Smooth muscle cell (in vitro differentiated cells): ENCODE data around the gene PLOD1. TPM values are rescaled to one million over a fixed set of nuclear protein-coding genes. Genes with fewer than 3 reads are reported as not detected.
"Not testable (repeated sequence)": the region's sequence is repeated elsewhere in the genome, so short reads cannot be mapped to it uniquely, and the experiment has no call there.

Source experiments
- DNase-seq: peaks from one replicate; lab custom pipeline; 2025; ENCODE audit not compliant: unreplicated experiment; lab: John Stamatoyannopoulos, UW
- H2AFZ ChIP-seq: fragments of 200-600 bp; sonication (generic); 2 replicates; pipeline ENCODE4 v1.6.0; 2016; ENCODE audit warnings: antibody characterized with exemption, low read depth, mild to moderate bottlenecking
- H3F3A ChIP-seq: fragments of 200-600 bp; sonication (generic); 2 replicates; pipeline ENCODE4 v1.6.0; 2017; ENCODE audit warnings: antibody characterized with exemption, low read depth
- H3K27ac ChIP-seq: fragments of 200-600 bp; sonication (generic); 2 replicates; pipeline ENCODE4 v1.5.1; 2016; ENCODE audit warnings: low read depth, mild to moderate bottlenecking
- H3K27me3 ChIP-seq: fragments of 200-600 bp; sonication (generic); 2 replicates; pipeline ENCODE4 v1.6.1; 2016; ENCODE audit warnings: low read depth, mild to moderate bottlenecking
- H3K36me3 ChIP-seq: fragments of 200-600 bp; sonication (generic); 2 replicates; pipeline ENCODE4 v1.5.1; 2016; ENCODE audit warnings: low read depth
- H3K4me1 ChIP-seq: fragments of 200-600 bp; sonication (generic); 2 replicates; pipeline ENCODE4 v1.5.1; 2016; ENCODE audit warnings: low read depth
- H3K4me2 ChIP-seq: fragments of 200-600 bp; sonication (generic); 2 replicates; pipeline ENCODE4 v1.6.0; 2016; ENCODE audit warnings: mild to moderate bottlenecking
- H3K4me3 ChIP-seq: fragments of 200-600 bp; sonication (generic); 2 replicates; pipeline ENCODE4 v1.5.1; 2016; ENCODE audit warnings: mild to moderate bottlenecking
- H3K79me2 ChIP-seq: fragments of 200-600 bp; sonication (generic); 2 replicates; pipeline ENCODE4 v1.6.0; 2016; ENCODE audit warnings: low read depth, mild to moderate bottlenecking
- H3K9ac ChIP-seq: fragments of 200-600 bp; sonication (generic); 2 replicates; pipeline ENCODE4 v1.6.0; 2016; ENCODE audit warnings: low read depth
- H3K9me3 ChIP-seq: fragments of 200-600 bp; sonication (generic); replicated peaks from 2 replicates; pipeline ENCODE4 v1.5.1; 2016; ENCODE audit warnings: low read depth
- H4K20me1 ChIP-seq: fragments of 200-600 bp; sonication (generic); 2 replicates; pipeline ENCODE4 v1.6.0; 2016; ENCODE audit warnings: low read depth
- WGBS: methylation state at CpG from one replicate; pipeline ENCODE4 v1.1.7; 2016; ENCODE audit warnings: low lambda C conversion rate; 5-methylcytosine and 5-hydroxymethylcytosine counted together
- polyA plus RNA-seq: library from polyadenylated mRNA; unstranded; fragments of >200 nt; fragmentation: Nextera tagmentation; extraction: Ambion mirVana; gene quantifications from 2 replicates; pipeline ENCODE4 v1.2.1, GENCODE V29; 2016
- total RNA-seq: library from RNA; depleted of rRNA; stranded (reverse); fragments of >200 nt; gene quantifications from 2 replicates; pipeline ENCODE4 v1.2.3, GENCODE V29; 2014
- TF ChIP-seq, protein P1 (sequence below): fragments of 200-600 bp; sonication (generic); IDR thresholded peaks from 2 replicates; pipeline ENCODE4 v1.5.1; 2017; ENCODE audit warnings: borderline replicate concordance, mild to moderate bottlenecking, antibody characterized with exemption; ENCODE audit not compliant: insufficient read depth, poor library complexity, severe bottlenecking

PLOD1 gene
- total and polyA plus RNA-seq, 2 experiments from 2014 or later: 292 to 559 TPM

DNA sequence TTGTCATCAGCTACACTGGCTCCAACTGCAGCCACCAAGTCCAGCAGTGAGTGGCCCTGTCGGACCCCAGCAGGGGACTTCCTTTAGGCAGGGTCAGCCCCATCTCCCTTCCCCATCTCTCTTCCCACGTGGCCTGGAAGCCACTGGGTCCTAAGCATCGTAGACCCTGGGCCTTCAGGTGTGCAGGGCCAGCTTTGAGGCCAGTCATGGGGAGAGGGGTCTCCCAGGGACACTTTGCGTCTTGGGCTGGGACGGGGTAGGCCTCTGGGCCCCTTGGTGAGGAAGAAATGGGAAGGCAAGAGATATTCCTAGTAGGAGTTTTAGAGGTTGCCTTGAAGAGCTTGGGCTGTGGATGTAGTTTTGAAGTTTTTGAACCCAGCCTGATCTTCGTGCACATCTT, 72.7 kb downstream of the PLOD1 start:
- Histone ChIP-seq H3F3A (no peaks in the 10 kb centered on the region), H3K4me1 (no peaks in the 10 kb centered on the region), H3K36me3 (peaks cover 20% of the 10 kb centered on the region), H3K4me2 (no peak overlapping the region), H3K79me2 (no peaks in the 10 kb centered on the region), H3K9ac (no peak overlapping the region), H3K27ac (no peak overlapping the region), H2AFZ (no peak overlapping the region), H4K20me1 (no peaks in the 10 kb centered on the region), H3K27me3 (no peaks in the 10 kb centered on the region), H3K4me3 (no peak overlapping the region), H3K9me3 (no peaks in the 10 kb centered on the region)
- DNase-seq: no peak
- 96% methylated on average over 6 of the region's 6 CpGs for WGBS
- TF ChIP-seq, protein P1, sequence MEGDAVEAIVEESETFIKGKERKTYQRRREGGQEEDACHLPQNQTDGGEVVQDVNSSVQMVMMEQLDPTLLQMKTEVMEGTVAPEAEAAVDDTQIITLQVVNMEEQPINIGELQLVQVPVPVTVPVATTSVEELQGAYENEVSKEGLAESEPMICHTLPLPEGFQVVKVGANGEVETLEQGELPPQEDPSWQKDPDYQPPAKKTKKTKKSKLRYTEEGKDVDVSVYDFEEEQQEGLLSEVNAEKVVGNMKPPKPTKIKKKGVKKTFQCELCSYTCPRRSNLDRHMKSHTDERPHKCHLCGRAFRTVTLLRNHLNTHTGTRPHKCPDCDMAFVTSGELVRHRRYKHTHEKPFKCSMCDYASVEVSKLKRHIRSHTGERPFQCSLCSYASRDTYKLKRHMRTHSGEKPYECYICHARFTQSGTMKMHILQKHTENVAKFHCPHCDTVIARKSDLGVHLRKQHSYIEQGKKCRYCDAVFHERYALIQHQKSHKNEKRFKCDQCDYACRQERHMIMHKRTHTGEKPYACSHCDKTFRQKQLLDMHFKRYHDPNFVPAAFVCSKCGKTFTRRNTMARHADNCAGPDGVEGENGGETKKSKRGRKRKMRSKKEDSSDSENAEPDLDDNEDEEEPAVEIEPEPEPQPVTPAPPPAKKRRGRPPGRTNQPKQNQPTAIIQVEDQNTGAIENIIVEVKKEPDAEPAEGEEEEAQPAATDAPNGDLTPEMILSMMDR: no peak

DNA sequence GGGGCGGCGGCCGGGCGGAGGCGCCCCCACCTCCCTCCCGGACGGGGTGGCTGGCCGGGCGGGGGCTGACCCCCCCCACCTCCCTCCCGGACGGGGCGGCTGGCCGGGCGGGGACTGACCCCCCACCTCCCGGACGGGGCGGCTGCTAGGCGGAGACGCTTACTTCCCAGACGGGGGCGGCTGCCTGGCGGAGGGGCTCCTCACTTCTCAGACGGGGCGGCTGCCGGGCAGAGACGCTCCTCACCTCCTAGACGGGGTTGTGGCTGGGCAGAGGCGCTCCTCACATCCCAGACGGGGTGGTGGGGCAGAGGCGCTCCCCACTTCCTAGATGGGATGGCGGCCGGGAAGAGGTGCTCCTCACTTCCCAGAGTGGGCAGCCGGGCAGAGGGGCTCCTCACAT, 73.8 kb downstream of the PLOD1 start:
- H3K9ac ChIP-seq, H3K9me3 ChIP-seq, H4K20me1 ChIP-seq, H3K4me1 ChIP-seq, H3F3A ChIP-seq, H3K79me2 ChIP-seq, DNase-seq, H2AFZ ChIP-seq, H3K27me3 ChIP-seq, H3K4me2 ChIP-seq, H3K4me3 ChIP-seq, H3K27ac ChIP-seq: not testable (repeated sequence)
- 100% methylated on average over 12 of the region's 33 CpGs for WGBS
- peaks cover 13% of the 10 kb centered on the region for H3K36me3 ChIP-seq

DNA sequence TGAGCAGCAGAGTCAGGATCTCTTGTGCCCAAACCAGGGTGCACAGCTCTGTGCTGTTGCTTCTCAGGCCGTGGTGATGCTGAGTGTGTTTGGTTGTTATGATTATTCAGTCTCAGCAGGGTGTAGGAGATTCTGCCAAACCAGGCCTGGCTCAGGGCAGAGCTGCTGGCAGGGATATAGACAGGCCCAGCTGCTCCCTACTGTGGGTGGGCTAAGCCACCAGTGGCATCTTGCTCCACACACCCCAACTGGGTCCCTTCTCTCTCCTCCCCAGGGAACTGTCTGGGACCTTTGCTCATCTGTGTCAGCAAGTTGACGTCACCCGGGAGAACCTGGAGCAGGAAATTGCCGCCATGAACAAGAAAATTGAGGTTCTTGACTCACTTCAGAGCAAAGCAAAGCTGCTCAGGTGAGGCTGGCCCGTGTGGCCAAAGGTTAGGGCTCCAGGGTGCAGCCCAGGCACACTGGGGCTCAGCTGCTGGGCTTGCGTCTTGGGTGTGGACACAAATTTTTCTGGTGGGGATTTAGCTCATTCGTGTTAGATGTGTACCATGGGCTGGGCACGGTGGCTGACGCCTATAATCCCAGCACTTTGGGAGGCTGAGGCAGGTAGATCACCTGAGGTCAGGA, 74.9 kb downstream of the PLOD1 start:
- H3K36me3 ChIP-seq: peaks cover 7% of the 10 kb centered on the region
- H3K9ac ChIP-seq: no peak overlapping the region

DNA sequence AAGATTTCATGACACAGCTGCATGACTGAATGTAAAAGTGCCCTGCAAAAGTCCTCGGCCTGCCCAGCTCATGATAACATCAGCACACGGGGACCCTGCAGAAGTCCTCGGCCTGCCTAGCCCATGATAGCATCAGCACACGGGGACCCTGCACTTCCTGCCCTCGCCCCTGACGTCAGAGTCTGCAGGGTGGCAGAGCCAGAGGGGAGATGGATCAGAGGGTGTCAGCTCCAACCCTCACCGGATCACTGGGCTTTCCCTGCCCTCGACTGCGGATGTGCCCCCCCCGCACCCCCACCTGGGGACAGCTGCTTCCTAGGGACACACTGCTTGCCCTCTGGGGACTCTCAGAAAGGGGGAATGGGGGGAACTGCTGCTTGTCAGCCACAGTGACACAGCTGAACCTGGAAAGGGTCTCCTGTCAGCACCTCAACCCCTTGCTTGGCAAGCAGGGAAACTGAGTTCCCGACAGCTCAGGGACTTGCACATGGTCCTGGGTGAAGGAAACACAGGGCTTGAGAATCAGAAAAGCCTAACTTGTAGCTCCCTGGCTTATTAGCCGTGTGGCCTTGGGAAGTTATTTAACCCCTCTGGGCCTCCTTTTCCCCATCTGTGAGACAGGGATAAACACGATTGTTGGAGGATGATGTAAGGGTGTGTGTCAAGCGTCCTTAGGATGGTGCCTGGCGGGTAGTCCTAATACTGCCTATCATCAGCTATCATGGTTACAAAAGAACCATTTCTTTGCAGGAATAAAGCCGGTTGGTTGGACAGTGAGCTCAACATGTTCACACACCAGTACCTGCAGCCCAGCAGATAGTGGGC, 76.4 kb downstream of the PLOD1 start:
- Histone ChIP-seq H3K4me3 (no peak overlapping the region), H3K27ac (no peak overlapping the region), H3K9me3 (no peaks in the 10 kb centered on the region), H3K27me3 (no peaks in the 10 kb centered on the region), H3K4me2 (no peak overlapping the region), H3F3A (peaks cover 2% of the 10 kb centered on the region), H4K20me1 (no peaks in the 10 kb centered on the region), H3K36me3 (peaks cover 5% of the 10 kb centered on the region), H3K4me1 (no peaks in the 10 kb centered on the region), H2AFZ (no peak overlapping the region), H3K9ac (no peak overlapping the region), H3K79me2 (no peaks in the 10 kb centered on the region)
- TF ChIP-seq, protein P1: no peak
- DNase-seq: no peak
- 90% methylated on average over 16 of the region's 16 CpGs for WGBS

More for the DNA sequence above, 74.9 kb downstream of the PLOD1 start:
- Histone ChIP-seq H3K4me1 (no peaks in the 10 kb centered on the region), H3K79me2 (no peaks in the 10 kb centered on the region), H3K9me3 (no peaks in the 10 kb centered on the region), H4K20me1 (no peaks in the 10 kb centered on the region), H3K27me3 (no peaks in the 10 kb centered on the region), H3F3A (peaks cover under 1% of the 10 kb centered on the region), H3K4me2 (no peak overlapping the region), H3K4me3 (no peak overlapping the region), H3K27ac (no peak overlapping the region), H2AFZ (no peak overlapping the region)
- no peak for DNase-seq
- 98% methylated on average over 9 of the region's 9 CpGs for WGBS
- TF ChIP-seq, protein P1: no peak
